ENCODE measurements around the gene TBC1D20.
A peak's percentile ranks its signal among the peaks of the same experiment; 100 is the strongest.

Gene TBC1D20

DNA sequence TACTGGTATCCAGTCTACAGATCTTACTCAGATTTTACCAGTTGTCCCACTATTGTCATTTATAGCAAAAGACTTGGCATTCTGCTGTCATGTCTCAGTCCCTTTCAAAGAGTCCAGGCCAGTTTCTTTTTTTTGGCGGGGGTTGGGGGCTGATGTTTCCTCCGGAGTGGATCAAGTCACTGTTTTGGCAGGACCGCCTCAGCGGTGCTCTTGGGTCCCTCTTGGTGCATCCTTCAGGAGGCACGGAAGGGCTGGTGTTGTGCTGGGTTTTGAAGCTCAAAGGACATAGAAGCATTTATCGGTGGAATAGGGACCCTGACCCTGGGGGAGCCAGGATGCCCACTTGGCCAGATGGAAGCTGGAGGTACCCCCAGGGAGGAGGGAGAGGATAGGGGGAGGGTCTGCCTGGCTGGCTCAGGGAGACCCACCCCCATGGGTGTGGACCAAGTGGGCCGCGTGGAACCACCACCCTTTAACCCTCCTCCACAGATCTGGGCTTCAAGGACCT, 43.4 kb downstream of the TBC1D20 start:
- no peak for DNase-seq

DNA sequence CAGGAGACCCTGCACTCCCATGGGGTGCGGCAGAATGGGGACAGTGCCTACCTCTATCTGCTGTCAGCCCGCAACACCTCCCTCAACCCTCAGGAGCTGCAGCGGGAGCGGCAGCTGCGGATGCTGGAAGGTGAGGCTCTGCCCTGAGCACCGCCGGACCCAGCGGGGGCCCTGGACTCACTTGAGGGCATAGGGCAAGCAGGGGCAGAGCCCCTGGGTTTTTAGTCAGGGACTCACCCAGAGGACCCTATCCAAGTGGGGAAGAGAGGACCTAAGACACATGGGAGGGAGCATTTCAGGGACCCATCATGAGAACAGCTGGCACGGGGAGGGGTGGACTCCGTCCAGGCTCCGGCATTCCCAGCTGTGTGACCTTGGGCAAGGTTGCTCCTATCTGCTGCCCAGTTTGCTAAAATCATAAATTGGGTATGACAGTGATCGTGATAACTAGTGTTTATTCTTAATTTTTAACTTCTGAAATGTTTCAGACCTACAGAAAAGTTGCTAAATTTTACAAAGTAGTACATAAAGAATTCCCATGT, 44.5 kb downstream of the TBC1D20 start:
- DNase-seq = no peak

GRCh38 chr20:416950-417800, 45.2 kb downstream of the TBC1D20 start:
- no peak for DNase-seq

DNA sequence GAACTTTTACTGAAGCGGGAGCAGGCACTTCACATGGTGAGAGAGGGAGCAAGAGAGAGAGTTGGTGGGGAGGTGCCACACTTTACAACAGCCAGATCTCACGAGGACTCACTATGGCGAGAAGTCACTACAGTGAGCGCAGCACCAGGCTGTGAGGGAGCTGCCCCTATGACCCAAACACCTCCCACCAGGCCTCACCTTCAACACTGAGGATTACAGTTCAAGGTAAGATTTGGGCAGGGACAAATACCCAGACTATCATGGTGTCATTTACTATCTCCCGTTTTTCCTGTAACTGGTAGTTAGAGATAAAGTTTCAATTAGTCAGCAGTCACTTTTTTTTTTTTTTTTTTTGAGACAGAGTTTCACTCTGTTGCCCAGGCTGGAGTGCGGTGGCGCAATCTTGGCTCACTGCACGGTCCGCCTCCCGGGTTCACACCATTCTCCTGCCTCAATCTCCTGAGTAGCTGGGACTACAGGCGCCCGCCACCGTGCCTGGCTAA, 46.5 kb downstream of the TBC1D20 start:
- DNase-seq = no peak

GRCh38 chr20:414161-414560, 48.2 kb downstream of the TBC1D20 start:
- no peak for DNase-seq

GRCh38 chr20:412081-412480, 50.3 kb downstream of the TBC1D20 start:
- no peak for DNase-seq

DNA sequence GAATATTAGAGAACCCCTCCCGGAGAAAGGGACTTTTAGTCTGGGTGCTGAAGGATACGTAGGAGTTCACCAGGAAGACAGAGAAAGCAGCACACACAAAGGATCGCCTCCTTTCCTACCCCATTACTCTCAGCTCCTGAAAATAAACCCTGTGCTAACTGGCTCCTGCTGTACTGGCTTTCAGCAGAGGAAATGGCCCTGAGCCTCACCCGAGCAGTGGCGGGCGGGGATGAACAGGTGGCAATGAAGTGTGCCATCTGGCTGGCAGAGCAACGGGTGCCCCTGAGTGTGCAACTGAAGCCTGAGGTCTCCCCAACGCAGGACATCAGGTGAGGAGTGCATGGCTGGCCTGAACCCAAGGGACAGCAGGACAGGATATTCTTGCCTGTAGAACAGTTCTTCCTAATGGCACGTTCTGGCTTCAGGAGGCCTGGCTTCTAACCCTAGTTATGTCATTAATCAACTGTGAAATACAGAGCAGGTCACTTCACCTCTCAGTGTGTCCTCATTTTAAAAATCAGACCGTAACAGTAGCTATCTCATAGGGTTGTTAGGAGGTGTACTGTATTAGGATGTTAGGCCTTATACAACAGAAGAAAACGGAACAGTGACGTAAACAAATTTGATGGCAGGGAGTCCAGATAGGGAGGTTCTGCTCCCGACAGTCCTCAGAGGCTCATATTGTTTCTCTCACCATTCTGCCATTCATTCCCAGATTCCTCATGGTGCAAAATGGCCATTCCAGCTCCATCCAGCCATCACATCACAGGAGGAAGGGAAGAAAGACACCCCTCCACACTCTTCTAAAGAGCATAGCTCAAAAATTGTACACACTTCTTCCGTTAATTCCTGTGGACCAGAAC, 52.4 kb downstream of the TBC1D20 start:
- no peak for DNase-seq

GRCh38 chr20:408843-409696, 53.3 kb downstream of the TBC1D20 start:
- DNase-seq = no peak

- peak; percentile 71 for DNase-seq
Observed at GRCh38 chr20:407953-408842, 54.1 kb downstream of the TBC1D20 start, which contains the start of gene RBCK1. Gene RBCK1 (plus strand): TSS chr20:408299. CDS start chr20:408758, 459 bp downstream.

DNA sequence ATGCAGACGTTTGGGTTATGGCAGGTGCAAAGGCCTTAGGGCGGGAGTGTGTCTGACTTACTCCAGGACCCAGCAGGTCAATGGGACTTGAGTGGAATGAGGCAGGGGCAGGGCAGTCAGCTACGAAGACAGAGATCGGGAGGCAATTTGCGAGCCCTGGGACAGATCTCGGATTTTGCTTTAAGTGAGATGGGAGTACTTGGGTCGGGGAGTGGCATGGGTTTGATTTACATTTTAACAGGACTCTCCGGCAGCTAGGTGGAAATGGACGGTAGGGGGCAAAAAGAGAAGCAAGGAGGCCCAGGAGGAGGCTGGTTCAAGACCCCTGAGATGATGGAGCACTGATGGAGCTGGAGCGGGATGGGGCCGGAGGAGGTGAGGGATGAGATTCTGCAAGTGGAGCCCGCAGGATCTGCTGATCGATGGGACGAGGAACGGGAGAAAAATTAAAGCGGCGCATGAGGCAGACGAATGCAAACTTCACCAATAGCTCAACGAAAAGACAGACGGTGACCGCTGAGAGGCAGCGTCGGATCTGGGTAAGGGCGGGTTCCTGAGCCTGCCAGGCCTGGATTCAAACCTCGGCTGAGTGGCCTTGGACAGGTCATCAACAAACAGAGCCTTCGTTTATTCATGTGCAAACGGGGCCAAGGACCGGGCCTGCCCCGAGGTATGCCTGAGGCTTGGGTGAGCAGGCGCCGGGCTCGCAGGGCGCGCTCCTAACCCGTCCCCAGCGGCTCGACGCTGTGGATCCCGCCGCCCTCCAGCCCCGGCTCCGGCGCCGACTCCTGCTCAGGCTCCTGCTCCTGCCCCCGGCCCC, 55.0 kb downstream of the TBC1D20 start:
- DNase-seq = peak; percentile 62

DNA sequence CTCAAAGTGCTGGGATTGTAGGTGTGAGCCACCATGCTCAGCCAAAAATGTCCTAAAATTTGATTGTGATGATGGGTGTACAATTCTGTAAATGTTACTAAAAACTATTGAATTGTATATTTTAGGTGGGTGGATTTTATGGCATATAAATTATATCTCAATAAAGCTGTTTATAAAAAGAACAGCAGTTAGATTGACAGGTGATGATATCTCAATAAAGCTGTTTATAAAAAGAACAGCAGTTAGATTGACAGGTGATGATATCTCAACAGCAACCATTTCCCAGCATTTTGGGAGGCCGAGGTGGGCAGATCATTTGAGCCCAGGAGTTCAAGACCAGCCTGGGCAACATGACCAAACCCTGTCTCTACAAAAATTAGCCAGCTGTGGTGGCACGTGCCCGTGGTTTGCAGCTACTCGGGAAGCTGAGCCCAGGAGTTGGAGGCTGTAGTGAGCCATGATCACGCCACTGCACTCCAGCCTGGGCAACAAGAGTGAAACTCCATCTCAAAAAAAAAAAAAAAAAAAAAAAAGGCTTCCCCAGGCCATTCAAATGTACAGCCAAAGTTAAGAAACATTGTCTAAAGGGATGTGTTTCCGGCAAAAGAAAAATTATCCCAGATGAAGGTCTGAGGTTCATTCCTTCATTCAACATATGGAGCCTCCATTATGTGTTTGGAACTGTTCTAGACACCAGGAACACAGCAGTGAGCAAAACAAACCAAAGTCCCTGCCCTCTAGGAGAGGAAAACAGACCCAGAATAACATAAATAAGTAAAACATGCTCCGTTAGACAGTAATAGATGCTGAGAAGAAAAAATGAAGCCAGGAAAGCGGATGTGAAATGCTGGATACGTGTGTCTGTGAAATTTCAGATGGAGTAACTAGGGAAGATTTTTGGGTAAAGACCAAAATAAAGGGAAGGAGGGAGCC, 55.9 kb downstream of the TBC1D20 start:
- no peak for DNase-seq

DNA sequence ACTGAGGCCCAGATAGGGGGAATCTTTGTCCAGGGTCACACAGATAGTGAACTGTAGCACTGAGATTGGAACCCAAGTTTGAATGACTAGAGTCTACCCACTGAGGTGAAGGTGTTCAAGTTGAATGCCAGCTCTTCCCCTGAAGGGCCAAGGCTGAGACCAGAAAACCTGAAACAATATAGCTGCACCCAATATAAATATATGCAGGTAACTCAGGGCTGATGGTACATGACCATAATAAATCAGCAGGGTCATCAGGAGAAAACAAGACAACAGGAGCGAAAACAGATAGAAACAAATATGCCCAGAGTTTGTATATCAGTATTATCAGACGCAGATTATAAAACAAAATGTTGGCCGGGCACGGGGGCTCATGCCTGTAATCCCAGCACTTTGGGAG, 58.2 kb downstream of the TBC1D20 start:
- no peak for DNase-seq

DNA sequence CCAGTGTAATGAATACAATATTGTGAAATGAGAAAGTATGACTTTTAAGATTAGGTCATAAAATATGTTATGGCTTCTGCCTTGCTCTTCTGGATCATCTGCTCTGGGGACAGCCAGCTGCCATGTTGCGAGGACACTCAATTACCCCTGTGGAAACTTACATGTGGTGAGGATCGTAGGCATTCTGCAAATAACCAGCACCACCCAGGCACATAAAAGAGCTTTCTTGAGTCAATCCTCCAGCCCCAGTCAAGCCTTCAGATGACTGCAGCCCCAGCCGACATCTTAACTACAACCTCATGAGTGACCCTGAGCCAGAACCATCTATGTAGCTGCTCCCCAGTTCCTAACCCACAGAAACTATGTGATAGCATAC, 58.8 kb downstream of the TBC1D20 start:
- DNase-seq = no peak

DNA sequence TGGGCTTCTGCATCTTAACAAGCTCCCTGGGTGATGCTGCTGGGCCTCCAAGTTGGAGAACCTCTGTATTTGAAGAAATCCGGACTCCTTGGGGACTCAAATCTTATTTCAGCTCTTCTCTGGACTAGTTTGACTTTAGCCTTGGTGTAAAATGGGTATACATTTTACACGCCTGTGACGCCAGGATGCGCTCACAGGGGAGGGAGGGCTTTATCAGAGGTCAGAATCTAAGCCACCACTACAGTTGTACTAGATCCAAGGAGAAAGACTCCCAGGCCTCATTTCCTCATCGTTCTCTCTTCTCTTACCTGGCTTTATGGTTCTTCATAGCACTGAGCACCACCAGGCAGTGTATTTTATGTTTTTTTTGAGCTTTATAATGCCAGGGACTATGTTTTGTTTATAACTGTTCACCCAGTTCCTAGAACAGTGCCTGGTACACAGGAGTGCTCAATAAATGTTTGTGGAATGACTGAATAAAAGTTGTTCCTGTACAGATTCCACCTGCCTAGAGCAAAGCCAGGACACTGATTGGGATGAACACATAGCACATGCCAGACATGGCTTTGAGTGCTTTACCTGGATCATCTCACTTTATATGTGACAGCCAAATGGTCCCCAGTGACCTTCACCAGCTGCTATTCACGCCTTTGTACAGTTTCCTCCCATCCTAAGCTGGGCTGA, 59.3 kb downstream of the TBC1D20 start:
- DNase-seq = no peak

DNA sequence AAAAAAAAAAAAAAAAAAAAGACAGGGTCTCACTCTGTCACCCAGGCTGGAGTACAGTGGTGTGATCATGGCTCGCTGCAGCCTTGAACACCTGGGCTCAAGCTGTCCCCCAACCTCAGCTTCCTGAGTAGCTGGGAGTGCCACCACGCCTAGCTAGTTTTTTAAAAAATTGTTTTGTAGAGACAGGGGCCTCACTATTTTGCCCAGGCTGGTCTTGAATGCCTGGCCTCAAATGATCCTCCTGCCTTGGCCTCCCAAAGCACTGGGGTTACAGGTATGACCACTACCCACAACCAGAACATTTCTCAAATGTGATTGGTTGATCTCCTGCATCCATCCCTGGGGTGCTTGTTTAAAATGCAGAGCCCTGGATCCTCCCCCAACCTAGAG, 59.8 kb downstream of the TBC1D20 start:
- no peak for DNase-seq

GRCh38 chr20:401682-402495, 60.4 kb downstream of the TBC1D20 start:
- DNase-seq = no peak
